ENCODE measurements around the gene LCT. TPM values are rescaled to one million over a fixed set of nuclear protein-coding genes. Genes with fewer than 3 reads are reported as not detected.
A peak's percentile ranks its signal among the peaks of the same experiment; 100 is the strongest.

Gene LCT
- total and polyA plus RNA-seq, 9 of the 15 experiments (the other 6 are each of a cell fraction or from before 2014, with no cell fraction given) = 0.01 to 0.04 (median 0.03) TPM; not detected in 4

GRCh38 chr2:135876066-135876711 is 39.2 kb upstream of the LCT start, which contains the start of gene MCM6 (continued):
- TF ChIP-seq, protein P1, sequence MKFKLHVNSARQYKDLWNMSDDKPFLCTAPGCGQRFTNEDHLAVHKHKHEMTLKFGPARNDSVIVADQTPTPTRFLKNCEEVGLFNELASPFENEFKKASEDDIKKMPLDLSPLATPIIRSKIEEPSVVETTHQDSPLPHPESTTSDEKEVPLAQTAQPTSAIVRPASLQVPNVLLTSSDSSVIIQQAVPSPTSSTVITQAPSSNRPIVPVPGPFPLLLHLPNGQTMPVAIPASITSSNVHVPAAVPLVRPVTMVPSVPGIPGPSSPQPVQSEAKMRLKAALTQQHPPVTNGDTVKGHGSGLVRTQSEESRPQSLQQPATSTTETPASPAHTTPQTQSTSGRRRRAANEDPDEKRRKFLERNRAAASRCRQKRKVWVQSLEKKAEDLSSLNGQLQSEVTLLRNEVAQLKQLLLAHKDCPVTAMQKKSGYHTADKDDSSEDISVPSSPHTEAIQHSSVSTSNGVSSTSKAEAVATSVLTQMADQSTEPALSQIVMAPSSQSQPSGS (CRISPR knock-in tag; IDR thresholded peaks at IDR 0.05) = no peak
- TF ChIP-seq, protein P2, sequence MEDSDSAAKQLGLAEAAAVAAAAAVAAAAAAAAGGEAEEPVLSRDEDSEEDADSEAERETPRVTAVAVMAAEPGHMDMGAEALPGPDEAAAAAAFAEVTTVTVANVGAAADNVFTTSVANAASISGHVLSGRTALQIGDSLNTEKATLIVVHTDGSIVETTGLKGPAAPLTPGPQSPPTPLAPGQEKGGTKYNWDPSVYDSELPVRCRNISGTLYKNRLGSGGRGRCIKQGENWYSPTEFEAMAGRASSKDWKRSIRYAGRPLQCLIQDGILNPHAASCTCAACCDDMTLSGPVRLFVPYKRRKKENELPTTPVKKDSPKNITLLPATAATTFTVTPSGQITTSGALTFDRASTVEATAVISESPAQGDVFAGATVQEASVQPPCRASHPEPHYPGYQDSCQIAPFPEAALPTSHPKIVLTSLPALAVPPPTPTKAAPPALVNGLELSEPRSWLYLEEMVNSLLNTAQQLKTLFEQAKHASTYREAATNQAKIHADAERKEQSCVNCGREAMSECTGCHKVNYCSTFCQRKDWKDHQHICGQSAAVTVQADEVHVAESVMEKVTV (CRISPR knock-in tag; IDR thresholded peaks at IDR 0.05) = no peak
- TF ChIP-seq ZNF586 (CRISPR knock-in tag; conservative IDR thresholded peaks at IDR 0.05) (no peak), JUNB (CRISPR knock-in tag; conservative IDR thresholded peaks at IDR 0.05) (no peak), HDAC1 (IDR thresholded peaks at IDR 0.05) (peak in 1 of 2 experiments; percentile 46; a peak in 2 of 4 replicates), POLR2B (IDR thresholded peaks at IDR 0.05; ENCODE audit: low read depth, partially characterized antibody) (no peak), SMAD2 (IDR thresholded peaks at IDR 0.05; ENCODE audit: low read depth, low read length) (no peak), ZNF277 (CRISPR knock-in tag; IDR thresholded peaks at IDR 0.05; ENCODE audit: borderline replicate concordance) (no peak), SMARCC2 (IDR thresholded peaks at IDR 0.05; ENCODE audit: low read depth) (no peak)
- TF ChIP-seq, protein P3, sequence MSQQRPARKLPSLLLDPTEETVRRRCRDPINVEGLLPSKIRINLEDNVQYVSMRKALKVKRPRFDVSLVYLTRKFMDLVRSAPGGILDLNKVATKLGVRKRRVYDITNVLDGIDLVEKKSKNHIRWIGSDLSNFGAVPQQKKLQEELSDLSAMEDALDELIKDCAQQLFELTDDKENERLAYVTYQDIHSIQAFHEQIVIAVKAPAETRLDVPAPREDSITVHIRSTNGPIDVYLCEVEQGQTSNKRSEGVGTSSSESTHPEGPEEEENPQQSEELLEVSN (IDR thresholded peaks at IDR 0.05; ENCODE audit: borderline replicate concordance in 1 of 2, extremely low read depth in 1 of 2, insufficient read depth in 1 of 2, insufficient read length in 1 of 2, low read depth in 1 of 2, low read length in 1 of 2, poor library complexity in 1 of 2, severe bottlenecking in 1 of 2) = peak; percentile 73
- TF ChIP-seq, protein P4, sequence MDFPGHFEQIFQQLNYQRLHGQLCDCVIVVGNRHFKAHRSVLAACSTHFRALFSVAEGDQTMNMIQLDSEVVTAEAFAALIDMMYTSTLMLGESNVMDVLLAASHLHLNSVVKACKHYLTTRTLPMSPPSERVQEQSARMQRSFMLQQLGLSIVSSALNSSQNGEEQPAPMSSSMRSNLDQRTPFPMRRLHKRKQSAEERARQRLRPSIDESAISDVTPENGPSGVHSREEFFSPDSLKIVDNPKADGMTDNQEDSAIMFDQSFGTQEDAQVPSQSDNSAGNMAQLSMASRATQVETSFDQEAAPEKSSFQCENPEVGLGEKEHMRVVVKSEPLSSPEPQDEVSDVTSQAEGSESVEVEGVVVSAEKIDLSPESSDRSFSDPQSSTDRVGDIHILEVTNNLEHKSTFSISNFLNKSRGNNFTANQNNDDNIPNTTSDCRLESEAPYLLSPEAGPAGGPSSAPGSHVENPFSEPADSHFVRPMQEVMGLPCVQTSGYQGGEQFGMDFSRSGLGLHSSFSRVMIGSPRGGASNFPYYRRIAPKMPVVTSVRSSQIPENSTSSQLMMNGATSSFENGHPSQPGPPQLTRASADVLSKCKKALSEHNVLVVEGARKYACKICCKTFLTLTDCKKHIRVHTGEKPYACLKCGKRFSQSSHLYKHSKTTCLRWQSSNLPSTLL (IDR thresholded peaks at IDR 0.05) = no peak
- TF ChIP-seq, protein P5, sequence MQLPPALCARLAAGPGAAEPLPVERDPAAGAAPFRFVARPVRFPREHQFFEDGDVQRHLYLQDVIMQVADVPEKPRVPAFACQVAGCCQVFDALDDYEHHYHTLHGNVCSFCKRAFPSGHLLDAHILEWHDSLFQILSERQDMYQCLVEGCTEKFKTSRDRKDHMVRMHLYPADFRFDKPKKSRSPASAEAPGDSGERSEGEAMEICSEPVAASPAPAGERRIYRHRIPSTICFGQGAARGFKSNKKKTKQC (CRISPR knock-in tag; IDR thresholded peaks at IDR 0.05) = peak; percentile 91

All from K562 (cell line).